DMS114 treated with DMSO at 0.1 percent for 48 hours (cell line): ENCODE results near the gene COLQ.

Source experiments
- DNase-seq: peaks from one replicate; lab custom pipeline; 2025; ENCODE audit not compliant: unreplicated experiment; lab: John Stamatoyannopoulos, UW

Gene COLQ

DNA sequence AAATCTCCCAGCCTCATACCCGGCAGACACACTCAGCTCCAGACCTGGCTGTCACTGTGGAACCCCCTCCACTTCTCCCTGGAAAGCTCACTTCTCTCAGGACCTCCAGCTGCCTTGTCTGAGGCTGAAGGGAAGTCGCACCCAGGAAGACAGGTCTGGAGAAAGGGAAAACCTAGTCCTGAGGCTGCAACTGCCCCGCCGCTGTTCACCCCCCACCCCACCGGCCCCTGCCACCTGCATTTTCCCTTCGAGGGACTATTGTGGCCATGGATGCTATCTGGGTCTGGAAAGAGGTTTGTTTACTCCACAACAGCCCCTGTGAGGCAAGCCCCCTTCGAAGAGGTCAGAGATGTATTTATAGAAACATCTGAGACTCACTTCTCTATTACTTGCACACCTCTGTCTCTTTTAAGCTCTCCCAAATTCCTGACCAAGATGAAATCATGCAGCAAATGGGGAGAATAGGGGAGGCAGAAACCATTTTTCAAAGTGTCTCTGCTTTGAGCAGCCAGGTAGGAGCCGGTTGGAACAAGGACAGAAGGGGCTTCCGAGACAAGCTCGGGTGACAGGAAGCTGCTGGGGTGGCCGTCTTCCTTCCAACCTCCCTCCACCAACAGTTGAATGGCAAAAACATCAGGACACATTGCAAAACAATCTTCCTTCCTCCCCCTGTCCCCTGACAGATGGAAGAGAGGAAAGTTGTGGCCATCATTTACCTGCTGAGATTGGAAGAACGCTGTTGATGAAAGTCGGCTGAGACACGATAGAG lies 518 bp downstream of the COLQ start:
- no peak for DNase-seq

DNA sequence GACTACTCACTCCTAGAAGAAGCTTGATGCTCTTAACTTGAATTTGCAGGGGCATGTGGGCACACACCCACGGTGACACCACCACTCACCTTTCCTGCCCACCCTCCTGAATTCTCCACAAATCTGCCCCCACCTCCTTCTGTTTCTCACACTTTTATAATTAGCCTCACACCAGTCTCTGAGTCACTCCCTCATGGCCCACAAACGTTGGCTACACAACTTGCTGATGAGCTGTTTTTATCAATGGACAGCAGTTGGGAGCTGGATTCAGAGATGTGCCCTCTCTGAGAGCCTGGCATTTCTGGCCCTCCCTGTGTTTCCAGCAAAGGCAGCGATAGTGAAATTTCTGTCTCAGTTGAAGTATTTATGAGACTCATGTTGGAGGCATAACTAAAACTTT lies 1.3 kb downstream of the COLQ start:
- no peak for DNase-seq

DNA sequence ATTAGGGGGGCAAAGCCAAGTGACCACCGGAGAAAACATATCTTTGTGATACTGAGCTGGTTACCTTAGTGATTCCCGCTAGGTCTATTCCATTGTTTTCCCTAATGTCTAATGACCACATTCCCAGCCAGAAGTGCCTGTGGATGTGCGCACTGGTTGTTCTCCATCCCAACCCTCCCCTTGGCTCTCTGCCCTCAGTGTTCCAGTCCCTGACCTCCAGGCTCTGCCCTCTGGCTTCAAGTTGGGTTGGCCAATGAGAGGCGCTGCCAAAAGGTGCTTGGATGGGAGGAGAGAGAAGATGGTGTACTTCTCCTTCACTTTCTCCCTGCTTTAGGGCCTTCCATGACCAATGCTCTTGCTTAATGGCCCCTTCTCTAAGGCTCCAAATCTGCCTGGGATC lies 2.4 kb downstream of the COLQ start:
- DNase-seq = no peak

- no peak for DNase-seq
Observed at GRCh38 chr3:15514663-15515340, 6.7 kb downstream of the COLQ start.

GRCh38 chr3:15513810-15514662 lies 7.5 kb downstream of the COLQ start:
- no peak for DNase-seq

GRCh38 chr3:15513116-15513515 lies 8.4 kb downstream of the COLQ start:
- no peak for DNase-seq

- DNase-seq = no peak
Observed at GRCh38 chr3:15512166-15512565, 9.3 kb downstream of the COLQ start.

- no peak for DNase-seq
Observed at GRCh38 chr3:15511156-15511555, 10.3 kb downstream of the COLQ start.

GRCh38 chr3:15510493-15510892 lies 11.0 kb downstream of the COLQ start:
- no peak for DNase-seq

- no peak for DNase-seq
Observed at GRCh38 chr3:15506571-15506970, 14.9 kb downstream of the COLQ start.

- DNase-seq = no peak
Observed at GRCh38 chr3:15505479-15506165, 15.9 kb downstream of the COLQ start.

DNA sequence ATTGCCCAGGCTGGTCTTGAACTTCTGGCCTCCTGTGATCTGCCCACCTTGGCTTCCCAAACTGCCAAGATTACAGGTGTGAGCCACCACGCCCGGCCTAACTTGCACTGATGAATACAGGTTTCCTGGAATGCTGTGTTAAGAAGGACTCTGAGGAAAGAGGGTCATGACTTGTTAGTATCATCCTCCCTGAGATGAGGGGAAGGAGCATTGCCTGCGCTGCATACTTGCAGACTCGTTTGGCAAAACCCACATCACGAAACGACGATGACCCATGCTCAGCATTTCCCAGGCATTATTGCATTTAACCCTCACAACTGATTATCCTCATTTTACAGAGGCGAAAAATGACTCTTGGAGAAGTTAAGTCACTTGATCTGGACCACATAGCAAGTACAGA lies 18.9 kb downstream of the COLQ start:
- DNase-seq = no peak

GRCh38 chr3:15501126-15501525 lies 20.4 kb downstream of the COLQ start:
- DNase-seq = no peak

- DNase-seq = no peak
Observed at GRCh38 chr3:15500107-15500724, 21.3 kb downstream of the COLQ start.

GRCh38 chr3:15499536-15499935 lies 22.0 kb downstream of the COLQ start:
- no peak for DNase-seq

DNA sequence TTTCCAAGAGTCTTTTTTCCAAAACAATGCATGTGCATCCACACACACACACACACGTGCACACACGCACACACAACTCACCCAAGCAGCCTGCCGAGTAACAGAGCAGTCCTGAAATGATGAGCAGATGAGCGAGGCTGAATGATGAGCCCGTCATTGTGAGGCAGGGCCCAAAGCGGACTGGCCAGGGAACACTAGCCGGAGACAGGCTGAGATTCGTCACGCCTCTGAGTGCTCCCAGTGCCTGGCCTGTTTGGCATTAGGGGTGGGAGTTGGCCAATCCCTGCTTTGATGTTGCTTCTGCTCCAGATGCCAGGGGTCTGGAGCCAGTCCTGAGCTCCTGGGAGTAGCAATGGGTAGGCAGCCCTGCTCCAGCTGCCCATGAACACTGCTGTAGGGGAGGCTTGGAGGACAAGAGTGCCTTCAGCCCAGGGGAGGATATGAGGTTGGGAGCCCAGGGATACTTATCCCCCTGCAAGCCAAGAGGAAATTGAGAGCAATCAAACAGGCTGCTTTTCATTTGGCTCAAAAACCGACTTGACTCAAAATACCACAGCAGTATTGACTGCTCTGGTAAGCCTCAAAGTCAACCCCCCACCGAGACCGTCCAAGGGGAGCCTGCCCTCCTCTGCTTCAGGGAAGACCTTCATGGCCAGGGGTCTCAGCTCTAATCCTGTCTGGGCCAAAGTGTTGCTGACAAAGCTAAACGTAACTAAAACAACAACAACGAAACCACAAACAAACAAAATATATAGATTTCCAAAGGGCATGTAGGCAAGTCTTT lies 22.9 kb downstream of the COLQ start:
- no peak for DNase-seq

DNA sequence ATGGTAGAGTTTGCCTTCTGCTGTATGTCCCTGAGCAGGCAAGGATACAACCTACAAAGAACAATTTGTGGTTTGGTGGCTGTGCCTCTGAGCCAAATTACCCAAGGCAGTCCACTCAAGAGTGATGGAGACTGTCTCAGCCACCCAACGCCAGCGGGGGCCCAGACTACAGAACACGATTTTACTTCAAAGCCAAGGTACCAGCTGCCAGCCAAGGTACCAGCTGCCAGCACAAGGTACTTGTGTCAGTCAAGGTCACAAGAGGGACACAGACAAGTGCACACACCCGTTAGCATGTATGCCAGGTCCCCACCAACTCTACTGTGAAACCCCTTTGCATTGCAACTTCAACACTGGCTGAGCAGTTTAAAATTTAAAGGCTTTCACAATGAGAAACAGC lies 23.5 kb downstream of the COLQ start:
- DNase-seq = no peak

GRCh38 chr3:15496341-15496664 lies 25.2 kb downstream of the COLQ start:
- no peak for DNase-seq

DNA sequence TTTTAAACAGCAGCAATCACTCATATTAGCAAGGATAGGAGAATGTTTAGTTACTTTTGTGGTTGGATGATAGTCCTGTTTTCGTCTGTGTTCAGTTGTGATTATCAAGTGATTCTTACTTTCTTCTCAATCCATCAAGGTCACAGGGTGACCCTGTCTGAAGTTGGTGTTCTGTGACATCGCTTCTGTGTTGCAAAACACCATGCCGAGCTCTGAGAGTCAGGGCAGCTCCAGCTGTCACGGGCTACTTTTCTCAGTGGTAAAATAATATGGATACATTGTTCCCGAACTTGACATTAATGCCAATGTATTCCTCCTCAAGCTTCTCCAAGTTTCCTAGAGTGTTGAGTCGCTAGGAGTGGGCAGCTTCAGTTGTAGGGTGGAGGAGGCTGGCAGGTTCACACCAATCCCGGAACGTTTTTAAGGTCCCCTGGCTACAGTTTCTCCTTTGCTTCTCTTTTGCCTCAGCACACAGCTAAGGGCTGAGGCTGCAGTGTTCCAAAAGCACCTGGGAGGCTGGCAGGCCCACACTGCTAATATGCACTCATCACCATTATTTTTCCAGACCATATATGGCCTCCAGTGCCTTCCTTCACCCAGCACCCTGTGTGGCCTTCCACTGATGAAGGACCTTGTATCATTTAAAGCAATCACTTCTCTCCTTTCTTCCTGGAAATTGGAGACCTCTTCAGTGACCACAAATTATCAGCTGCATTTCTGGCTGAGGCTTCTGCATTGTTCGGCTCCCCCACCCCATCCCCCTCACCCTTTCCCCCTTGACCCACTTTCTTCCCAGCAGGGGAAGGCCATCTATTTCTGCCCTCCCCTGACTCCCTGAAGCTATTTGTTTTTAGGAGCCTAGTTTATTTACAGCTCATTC lies 25.8 kb downstream of the COLQ start:
- no peak for DNase-seq
